Activated effector memory CD4-positive, alpha-beta T cell treated with Interleukin-2 at 50 U/mL for 16 hours (primary cell): Measurements from ENCODE around the gene KLF3.
A peak's percentile ranks its signal among the peaks of the same experiment; 100 is the strongest.
"Not testable (repeated sequence)": the region's sequence is repeated elsewhere in the genome, so short reads cannot be mapped to it uniquely, and the experiment has no call there.

Source experiments
- DNase-seq: peaks from one replicate; pipeline ENCODE4 v3.0.0-alpha.2; 2020

KLF3 gene

GRCh38 chr4:38663801-38664705, at the start of gene KLF3:
KLF3 (plus strand) TSS chr4:38664199; CDS start chr4:38680626, 16,427 bp downstream.
- peak; percentile 93 for DNase-seq

GRCh38 chr4:38614231-38614630, 49.8 kb upstream of the KLF3 start:
- DNase-seq = no peak

- no peak for DNase-seq
These were observed 48.2 kb upstream of the KLF3 start for GRCh38 chr4:38615847-38616246.

GRCh38 chr4:38618505-38618904, 45.5 kb upstream of the KLF3 start:
- no peak for DNase-seq

DNA sequence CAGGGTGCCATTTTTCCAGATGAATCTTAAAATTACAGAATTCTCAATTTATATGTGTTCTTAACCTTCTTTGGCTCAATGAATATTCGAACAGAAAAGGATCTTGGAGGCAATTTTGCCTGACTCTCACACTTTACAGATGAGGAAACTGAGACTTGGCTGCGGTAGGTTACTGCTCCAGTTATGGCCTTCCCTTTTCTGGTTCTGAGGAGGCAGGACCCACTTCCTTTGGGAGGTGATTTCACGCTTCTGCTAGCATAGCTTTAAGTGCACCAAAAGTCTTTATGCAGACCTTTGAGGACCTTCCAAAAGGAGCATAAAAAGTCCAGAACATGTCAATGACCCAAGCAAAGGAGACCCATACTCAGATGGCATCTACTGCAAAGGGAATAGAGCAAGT, 44.7 kb upstream of the KLF3 start:
- no peak for DNase-seq

- no peak for DNase-seq
These were observed 43.9 kb upstream of the KLF3 start for GRCh38 chr4:38620065-38620464.

- DNase-seq = no peak
These were observed 43.4 kb upstream of the KLF3 start for GRCh38 chr4:38620527-38621027.

- DNase-seq = no peak
These were observed 42.8 kb upstream of the KLF3 start for GRCh38 chr4:38621028-38621684.

DNA sequence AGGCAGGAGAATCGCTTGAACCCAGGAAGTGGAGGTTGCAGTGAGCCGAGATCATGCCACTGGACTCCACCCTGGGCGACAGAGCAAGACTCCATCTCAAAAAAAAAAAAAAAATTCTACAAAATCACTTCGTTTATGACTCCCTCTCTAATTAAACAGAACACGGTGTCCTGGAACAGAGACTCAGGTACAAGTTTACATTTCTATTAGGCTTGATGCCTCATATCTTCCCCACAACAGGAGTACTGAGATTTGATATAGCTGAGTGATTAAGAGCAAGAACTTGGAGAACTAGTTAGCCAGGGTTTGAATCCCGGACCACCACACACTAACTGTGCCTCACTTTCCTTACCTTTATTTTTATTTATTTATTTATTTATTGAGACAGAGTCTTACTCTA, 42.2 kb upstream of the KLF3 start:
- no peak for DNase-seq

DNA sequence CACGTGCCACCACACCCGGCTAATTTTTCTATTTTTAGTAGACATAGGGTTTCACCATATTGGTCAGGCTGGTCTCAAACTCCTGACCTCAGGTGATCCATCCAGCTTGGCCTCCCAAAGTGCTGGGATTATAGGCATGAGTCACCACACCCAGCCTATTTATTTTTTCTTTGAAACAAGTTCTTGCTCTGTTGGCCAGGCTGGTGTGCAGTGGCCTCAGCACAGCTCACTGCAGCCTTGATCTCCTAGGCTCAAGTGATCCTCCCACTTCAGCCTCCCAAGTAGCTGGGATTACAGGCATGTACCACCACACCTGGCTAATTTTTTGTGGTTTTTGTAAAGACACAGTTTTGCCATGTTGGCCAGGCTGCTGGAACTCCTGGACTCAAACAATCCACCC, 41.7 kb upstream of the KLF3 start:
- not testable (repeated sequence) for DNase-seq

GRCh38 chr4:38623260-38623659, 40.7 kb upstream of the KLF3 start:
- DNase-seq = no peak

DNA sequence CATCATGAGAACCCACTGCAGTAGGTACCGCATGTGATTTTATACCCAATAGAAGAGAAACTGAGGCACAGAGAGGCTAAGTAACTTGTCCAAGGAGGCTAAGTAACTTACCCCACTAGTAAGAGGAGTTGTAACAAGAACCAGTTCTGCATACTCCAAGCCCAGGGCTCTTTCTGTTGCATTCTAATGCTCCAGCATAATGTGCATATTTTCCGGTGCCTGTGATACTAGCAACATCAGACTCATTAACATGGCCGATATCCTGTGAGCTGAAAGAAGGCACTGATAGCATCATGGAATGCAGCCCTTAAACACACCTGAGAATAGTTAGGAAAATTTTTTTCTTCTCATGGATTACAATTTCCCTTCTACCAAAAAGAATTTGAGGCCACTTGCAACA, 39.7 kb upstream of the KLF3 start:
- no peak for DNase-seq

DNA sequence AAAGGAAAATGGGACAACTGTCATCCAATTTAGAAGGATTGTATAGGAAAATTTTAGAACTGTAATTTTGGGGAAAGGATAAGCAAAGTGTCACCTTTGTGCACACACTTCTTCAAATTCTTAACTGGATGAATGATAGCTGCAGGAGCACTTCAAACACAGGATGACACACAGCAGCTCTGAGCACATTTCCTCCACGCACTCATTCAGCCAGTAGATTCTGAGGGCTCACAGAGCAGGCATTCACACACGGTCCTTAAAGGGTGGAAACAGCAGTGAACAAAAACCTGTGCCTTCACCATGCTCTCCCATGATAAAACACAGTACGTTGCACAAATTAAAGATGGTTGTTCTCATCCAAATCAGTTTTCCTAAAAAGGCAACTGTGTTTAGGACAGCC, 38.5 kb upstream of the KLF3 start:
- DNase-seq = no peak

DNA sequence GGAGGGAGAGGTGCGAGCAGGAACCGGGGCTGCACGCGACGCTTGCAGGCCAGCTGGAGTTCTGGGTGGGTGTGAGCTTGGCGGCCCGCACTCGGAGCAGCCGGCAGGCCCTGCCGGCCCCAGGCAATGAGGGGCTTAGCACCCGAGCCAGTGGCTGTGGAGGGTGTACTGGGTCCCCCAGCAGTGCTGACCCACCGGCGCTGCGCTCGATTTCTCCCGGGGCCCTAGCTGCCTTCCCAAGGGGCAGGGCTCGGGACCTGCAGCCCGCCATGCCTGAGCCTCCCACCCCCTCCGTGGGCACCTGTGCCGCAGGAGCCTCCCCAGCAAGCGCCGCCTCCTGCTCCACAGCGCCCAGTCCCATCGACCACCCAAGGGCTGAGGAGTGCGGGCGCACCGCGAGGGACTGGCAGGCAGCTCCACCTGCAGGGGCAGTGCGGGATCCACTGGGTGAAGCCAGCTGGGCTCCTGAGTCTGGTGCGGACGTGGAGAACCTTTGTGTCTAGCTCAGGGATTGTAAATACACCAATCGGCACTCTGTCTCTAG, 37.0 kb upstream of the KLF3 start:
- DNase-seq = not testable (repeated sequence)

GRCh38 chr4:38630519-38630918, 33.5 kb upstream of the KLF3 start:
- DNase-seq = no peak

DNA sequence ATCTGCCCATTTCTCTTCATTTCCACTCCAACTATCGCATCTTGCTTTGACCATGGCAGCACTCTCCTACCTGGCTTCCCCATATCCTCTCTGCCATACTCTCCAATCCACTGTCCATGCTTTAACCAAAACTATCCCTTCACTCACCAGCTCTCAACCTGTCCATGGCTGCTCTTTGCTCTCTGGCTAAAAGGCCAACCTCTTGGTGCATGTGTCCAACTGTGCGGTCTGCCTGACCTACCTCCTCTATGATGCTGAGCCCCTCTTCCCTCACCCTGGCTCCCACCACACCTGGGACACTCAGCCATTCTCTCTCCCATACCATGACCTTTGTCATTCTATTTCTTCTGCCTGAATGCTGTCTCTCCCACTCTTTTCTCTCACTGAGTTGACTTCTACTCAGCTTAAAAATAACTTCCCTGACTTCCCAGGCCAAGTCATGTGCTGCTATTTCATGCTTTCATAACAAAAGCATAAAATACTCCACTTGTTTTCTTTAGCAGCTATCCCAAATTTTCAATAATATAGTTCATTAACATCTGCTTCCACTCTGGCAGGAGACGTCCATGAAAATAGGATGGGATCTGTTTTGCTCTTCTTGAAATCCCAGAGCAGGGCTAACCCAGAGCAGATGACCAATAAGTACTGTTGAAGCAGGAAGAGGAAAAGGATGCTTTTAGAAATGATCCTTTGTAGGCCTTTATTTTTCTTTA, 29.8 kb upstream of the KLF3 start:
- DNase-seq = no peak

GRCh38 chr4:38639242-38639641, 24.8 kb upstream of the KLF3 start:
- DNase-seq = no peak

- DNase-seq = no peak
These were observed 22.2 kb upstream of the KLF3 start for GRCh38 chr4:38641811-38642210.

GRCh38 chr4:38644201-38644600, 19.8 kb upstream of the KLF3 start:
- no peak for DNase-seq

GRCh38 chr4:38647101-38647819, 16.7 kb upstream of the KLF3 start:
- no peak for DNase-seq

DNA sequence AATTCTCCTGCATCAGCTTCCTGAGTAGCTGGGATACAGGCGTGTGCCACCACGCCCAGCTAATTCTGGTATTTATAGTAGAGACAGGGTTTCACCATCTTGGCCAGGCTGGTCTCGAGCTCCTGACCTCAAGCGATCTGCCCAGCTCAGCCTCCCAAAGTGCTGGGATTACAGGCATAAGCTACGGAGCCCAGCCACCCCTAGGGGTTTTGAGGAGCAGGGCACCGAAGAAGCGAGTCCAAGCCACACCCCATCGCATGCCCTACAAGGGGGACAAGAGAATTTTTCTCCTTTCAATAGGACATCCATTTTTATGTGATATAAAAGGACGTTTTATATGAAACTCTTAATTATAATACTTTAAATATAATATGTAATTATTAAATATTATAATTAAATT, 13.9 kb upstream of the KLF3 start:
- DNase-seq = no peak

DNA sequence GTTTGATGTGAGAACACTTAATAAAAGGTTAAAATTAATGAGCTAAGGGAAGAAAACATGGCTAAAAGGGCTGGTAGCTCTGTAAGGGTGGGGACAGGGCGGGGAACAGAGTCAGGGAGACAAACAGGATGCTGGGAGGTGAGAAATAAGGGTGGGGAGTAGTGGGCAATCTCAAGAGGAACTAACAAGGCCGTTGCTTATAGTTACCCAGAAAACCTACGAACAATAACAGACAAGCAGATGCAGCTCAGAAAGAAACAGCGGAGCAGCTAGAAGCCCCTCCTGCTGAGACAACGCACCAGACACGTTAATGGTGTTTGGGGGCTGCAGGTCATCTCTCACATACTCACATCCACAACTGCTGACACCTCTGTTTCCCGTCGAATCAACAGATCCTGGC, 9.7 kb upstream of the KLF3 start:
- DNase-seq = peak; percentile 30

DNA sequence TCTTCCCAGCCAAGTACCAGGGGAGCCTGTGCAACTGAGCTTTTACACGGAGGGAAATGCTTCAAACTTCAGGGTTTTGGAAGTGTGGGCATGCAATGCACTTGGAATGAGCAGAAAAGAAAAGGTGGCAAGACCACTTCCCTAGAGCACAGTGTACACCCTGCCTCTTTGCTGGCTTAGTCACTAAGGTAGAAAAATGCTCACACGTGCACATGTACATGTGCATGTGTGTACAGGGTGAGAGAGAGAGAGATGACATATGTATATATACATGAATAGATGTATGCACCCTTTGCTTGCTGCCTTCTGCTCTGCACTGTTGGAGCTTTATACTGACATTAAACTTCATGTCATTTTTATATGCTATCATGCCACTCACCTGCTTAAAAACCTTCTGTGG, 7.9 kb upstream of the KLF3 start:
- no peak for DNase-seq
